Right renal pelvis (tissue), 4 donors: ENCODE results near the gene PTPN4. TPM values are rescaled to one million over a fixed set of nuclear protein-coding genes. Genes with fewer than 3 reads are reported as not detected.
"Not testable (repeated sequence)": the region's sequence is repeated elsewhere in the genome, so short reads cannot be mapped to it uniquely, and the experiment has no call there.

ENCODE experiments used
- DNase-seq, 4 donors: peaks; one replicate each; pipeline ENCODE4 v3.0.0-alpha.2; 2013; ENCODE audit warnings: low read depth in 4 of 4, low spot score in 3 of 4, missing footprints in 1 of 4
- polyA plus RNA-seq, 4 donors: library from polyadenylated mRNA; unstranded; fragments of 120-200 nt; gene quantifications; one replicate each; pipeline ENCODE4 v1.2.1, GENCODE V29; 2013; ENCODE audit not compliant: insufficient read length in 4 of 4

PTPN4 gene
- polyA plus RNA-seq, 4 donors = 19.0 to 25.6 (median 23.7) TPM

DNA sequence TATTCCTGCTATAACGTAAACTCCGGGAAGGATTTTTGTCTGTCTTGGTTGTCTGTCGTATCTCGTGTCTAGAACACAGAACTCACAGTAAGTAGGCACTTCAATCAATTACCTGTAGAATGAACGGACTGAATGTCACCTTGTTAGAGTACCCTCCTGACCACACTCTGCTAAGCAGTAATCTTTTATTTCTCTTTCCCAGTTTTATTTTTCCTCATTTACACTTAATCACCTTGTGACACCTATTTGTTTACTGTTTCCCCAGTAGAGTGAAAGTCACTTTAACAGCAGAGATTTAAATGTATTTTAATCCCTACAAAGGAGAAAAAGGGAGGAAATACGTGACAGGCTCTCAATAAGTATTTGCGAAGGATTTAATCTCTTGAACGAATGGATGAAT lies 252.6 kb downstream of the PTPN4 start:
- no peak for DNase-seq

DNA sequence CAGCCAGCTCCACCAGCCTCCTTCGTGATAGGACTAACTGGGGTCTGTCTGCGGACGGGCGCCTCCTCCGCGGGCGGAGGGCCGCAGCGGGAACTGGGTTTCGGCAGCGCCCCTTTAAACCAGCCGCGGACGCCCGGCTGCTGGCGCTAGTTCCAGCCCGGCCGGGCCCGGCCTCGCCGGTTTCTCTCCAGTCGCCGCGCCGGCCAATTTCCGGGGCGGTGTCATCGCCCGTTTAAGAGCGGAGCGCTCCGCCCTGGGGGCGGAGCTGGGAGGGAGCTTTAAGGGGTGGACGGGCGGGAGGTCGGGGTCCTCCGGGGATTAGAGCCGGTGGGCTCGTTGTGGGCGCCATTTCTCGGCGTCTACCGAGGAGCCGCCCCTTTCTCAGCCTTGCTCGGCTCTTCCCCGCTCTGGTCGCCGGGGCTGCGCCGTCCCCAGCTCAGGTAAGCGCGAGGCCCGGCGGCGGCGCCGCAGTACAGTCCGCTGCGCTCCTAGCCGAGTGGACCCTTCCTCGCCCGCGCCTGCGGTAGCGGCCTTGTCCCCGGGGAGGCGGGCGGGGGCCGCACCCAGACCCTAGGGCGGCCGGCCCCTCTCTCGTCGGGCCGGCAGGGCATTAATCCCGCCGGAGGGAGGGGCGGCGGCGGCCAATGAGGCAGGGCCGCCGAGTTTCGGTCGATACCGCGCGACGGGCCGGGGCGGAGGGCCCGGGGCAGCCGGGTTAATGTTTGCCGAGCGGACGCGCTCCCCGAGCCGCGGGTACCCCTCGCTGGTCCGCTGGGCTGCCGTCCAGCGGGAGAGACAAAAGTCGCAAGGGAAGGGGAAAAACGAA lies 253.3 kb downstream of the PTPN4 start, which contains the start of gene EPB41L5:
EPB41L5 (plus strand) TSS at position 307 of the 826 bp plus-strand sequence. CDS start 6,008 bp downstream, outside the sequence.
- peak; percentile 93 to 96 (median 94) for DNase-seq

DNA sequence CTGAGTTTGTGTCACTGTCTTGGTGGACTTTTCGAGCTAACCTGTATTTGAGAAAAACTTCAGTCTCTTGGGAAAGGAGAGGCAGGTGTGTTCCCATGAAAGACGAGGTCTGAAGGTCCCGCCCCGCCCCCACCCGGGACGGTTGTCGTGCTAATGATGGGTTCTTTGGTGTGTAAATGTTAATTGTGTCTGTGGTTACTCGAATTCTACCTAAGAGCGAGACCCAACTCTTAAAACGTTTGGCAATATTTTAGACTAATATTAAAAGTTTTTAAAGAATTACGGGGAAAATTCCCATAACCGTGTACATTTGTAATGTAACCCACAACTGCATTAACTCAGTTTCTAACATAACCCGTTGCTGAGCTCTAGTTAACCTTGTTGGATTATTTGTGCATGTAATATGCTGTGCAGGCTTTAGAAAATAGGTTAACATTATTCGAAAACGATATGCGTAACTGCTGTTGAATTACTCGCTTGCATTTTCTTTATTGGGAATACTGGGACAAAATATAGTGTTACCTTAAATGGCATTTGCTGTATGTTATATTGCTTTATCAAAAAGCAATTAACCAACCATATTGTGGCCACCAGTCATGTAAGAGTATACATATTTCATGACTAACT lies 254.0 kb downstream of the PTPN4 start:
- DNase-seq = peak in 1 of 4 donors; percentile 19

DNA sequence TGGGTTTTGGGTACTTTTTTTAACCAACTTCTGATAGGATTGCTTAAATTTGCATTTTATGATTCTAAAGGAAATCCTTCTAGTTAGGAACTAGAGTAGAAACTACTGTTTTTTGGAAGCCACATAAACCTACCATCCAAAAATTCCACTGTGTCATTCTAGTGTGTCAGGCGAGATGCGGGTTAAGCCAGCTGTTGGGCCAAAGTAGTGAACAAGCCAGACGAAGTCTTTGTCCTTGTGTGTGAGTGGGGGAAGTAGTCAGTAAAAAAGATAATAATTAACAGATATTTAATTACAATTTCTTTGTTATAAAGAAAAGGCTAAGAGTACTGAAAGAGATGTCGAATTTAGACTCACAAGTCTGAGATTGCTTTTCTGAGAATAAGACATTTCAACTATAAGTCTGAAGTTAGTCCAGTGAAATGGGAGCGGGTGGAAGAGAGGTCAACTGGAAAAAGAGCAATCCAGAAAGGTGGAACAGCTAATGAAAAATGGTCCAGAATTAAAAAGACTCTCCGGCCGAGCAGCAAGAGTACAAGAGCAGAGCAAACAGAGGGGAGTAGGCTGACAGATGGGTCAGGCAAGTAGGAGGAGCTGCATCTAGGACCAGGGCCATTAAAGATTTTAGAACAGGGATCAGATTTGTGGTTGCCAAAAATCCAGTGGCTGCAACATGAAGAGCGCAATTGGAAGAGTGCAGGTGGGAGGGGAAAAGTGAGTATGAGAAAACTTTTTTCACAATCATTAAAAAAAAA lies 254.7 kb downstream of the PTPN4 start:
- DNase-seq = peak in 1 of 4 donors; percentile 52

DNA sequence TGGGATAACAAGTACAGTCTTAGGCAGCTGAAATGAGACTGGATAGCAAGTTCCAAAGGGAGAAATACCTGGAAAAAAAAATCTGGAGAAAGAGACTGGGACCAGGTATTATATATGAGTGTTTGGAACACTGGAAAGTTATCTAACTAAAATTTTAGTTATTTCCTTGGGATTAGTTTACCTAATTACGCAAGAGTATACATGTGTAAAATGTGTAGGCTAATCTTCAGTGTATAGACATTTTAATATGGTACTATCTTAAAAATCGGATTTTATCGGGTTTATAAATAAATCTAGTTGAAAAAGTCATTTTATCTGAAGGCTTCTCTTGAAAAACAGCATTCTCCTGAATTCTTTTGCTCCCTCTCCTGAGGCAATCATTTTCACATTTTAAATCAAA lies 257.1 kb downstream of the PTPN4 start:
- DNase-seq = no peak

DNA sequence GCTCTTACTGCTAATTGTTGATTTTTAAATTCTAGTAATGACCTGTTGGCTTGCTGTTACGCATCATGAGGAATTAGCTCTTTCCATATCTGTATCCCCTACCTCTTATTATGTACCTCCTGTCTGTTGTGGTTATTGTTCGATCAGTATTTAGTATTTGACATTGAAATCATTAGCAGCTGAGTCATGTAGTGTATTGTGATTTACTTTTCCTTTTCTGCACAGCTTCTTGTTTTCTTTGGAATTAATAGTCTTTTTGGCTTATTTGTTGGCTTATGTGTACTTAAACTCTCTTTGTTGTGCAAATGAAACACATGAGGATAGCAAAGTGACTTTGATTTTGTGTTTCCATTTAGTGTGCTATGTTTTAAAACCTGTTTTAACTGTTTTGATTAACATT lies 257.5 kb downstream of the PTPN4 start:
- DNase-seq = no peak

DNA sequence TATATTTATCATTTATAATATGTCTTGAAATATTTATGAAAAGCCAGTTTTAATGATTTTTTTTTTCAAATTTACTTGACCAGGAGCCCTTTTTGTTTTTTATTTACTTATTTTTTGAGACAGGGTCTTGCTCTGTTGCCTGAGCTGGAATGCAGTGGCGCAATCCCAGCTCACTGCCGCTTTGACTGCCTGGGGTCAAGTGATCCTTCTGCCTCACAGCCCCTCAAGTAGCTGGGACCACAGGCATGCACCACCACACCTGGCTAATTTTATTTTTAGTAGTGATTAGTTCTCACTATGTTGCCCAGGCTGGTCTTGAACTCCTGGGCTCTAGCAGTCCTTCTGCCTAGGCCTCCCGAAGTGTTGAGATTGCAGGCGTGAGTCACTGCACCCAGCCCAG lies 258.8 kb downstream of the PTPN4 start:
- DNase-seq = no peak

DNA sequence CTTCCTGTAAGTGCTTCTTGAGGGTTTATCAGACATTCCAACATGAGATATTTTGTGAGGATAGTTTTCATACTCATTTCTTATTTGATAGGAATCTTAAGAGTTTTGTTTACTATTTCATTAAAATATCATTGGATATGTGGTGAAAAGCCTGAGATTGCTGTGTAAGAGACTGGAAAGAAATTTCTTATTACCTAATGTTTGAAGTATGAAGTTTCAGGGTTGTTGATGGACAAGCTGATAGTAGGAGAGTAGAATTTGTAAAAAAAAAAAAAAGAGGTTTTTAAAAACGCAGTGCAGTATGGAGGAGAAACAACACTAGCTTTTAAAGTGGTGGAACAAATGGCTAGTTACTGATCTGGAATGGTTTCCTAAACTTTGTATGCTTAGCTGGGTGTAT lies 260.8 kb downstream of the PTPN4 start:
- no peak for DNase-seq

DNA sequence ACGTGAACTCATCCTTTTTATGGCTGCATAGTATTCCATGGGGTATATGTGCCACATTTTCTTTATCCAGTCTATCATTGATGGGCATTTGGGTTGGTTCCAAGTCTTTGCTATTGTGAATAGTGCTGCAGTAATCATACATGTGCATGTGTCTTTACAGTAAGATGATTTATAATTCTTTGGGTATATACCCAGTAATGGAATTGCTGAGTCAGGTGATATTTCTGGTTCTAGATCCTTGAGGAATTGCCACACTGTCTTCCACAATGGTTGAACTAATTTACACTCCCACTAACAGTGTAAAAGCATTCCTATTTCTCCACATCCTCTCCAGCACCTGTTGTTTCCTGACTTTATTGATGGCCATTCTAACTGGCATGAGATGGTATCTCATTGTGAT lies 262.8 kb downstream of the PTPN4 start:
- not testable (repeated sequence) for DNase-seq

DNA sequence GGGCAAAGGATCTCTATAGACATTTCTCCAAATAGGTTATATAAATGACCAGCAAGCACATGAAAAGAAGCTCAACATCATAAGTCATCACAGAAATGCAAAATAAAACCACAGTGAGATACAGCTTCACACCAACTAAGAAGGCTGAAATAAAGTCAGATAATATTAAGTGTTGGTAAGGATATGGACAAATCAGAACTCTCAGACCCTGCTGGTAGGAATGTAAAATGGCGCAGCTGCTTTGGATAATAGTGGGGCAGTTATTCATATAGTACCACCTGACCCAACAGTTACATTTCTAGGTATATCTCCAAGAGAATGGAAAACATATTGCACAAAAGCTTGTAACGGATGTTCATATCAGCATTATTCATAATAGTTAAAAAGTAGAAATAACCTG lies 267.2 kb downstream of the PTPN4 start:
- DNase-seq = no peak

DNA sequence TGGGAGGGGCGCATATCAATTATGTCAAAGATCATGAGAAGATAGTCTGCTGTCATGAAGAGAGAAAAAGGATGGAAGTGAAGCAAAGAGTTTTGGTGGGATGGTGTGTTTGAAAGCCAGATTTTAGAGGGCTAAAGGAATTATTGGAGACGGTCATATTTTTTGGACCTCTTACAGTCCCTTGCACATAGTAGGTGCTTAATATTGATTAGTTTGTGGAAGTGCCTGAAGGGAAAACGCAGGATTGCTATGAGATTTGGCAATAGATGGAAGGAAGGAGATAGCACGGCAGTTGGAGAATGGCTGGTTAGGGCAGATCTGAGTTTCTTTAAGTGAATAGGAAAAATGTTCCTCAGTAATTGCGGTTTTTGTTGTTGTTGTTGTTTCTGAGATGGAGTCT lies 269.1 kb downstream of the PTPN4 start:
- no peak for DNase-seq

DNA sequence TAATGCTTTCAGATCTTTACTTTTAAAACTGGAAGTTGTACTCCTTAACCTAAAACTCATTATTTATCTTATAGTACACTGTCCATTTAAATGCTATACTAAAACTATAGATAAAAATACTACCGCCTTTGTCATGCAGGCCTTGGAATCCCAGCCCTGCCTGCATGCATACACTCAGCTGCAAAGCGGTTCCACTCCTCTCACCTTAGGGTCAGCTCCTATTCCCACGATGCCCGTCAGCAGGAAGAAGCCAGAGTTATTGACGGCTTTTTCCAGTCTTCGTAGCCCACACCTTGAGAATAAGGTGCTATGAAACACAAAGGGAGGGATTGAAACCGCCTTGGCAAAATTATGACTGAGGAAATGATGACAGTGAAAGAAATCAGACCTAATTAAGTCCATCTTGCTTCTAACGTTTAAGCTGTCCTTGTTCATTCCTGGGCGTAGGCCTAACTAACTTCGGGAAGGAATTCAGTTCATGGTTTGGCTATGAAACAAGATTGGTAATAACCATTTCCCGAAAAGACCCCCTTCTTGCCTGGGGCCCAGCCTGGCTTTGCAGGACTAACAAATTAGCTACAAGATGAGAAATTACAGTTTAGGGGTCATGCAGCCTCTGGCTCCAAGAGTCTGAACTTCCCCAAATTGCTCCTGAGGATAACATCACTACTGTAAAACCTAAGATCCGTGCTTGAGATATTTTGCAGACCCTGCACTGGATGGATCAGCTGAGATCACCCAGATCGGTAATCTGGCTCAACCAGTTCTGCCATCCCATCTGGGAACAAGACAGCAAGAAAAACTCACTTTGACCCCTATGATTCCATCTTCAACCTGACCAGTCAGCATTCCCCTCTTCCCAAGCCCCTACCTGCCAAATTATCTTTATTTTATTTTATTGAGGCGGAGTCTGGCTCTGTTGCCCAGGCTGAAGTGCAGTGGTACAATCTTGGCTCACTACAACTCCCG lies 270.2 kb downstream of the PTPN4 start:
- DNase-seq = no peak

DNA sequence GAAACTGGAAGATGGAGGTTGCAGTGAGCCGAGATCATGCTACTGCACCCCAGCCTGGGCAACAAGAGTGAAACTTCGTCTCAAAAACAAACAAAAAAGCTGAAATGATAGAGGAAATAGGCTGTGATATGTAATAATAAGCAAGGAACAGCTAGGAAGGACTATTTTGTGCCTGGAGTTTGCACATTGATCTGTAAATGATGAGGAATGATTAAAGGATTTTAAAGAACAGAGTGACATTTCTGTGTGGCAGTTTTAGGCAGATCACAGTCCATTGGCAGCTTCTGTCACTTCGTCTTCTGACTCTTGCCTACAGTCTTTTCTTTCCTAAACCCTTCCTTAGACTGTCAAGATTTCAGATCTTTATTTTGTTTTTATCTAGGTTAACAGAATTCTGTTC lies 272.6 kb downstream of the PTPN4 start:
- no peak for DNase-seq

Other genes starting within 250 kb of the PTPN4 start
- 10 to 100 TPM in 2 of 4 donors, 1 to 10 TPM in 2; 7.9 to 11.5 (median 9.3) TPM for gene SCTR, start 235.4 kb upstream of the PTPN4 start, polyA plus RNA-seq
- gene CFAP221, start 215.5 kb upstream of the PTPN4 start, polyA plus RNA-seq = 10 to 100 TPM; 22.7 to 30.6 (median 28.4) TPM
- gene TMEM177, start 80.7 kb upstream of the PTPN4 start, polyA plus RNA-seq = 10 to 100 TPM; 17.8 to 23.4 (median 20.6) TPM